Measurements from ENCODE around the gene PLAAT1. TPM values are rescaled to one million over a fixed set of nuclear protein-coding genes. Genes with fewer than 3 reads are reported as not detected.

The PLAAT1 gene
- total RNA-seq, 1 experiment from 2014 or later: not detected

GRCh38 chr3:193305356-193305755 is 64.3 kb downstream of the PLAAT1 start:
- Histone ChIP-seq H3K4me1 (replicated peaks; ENCODE audit: insufficient read depth) (no peaks in the 10 kb centered on the region), H3K36me3 (ENCODE audit: low read depth) (no peaks in the 10 kb centered on the region), H3F3A (ENCODE audit: insufficient read depth, low read depth) (no peaks in the 10 kb centered on the region), H2AFZ (no peak overlapping the region), H3K4me2 (no peak overlapping the region), H4K20me1 (ENCODE audit: insufficient read depth) (no peaks in the 10 kb centered on the region), H3K9me2 (ENCODE audit: insufficient read depth) (no peaks in the 10 kb centered on the region), H3K9me3 (ENCODE audit: insufficient read depth, low read depth) (no peaks in the 10 kb centered on the region), H3K27ac (no peak overlapping the region), H3K79me2 (ENCODE audit: low read depth) (no peaks in the 10 kb centered on the region), H3K4me3 (no peak overlapping the region), H3K27me3 (ENCODE audit: insufficient read depth, low read depth) (peaks cover 24% of the 10 kb centered on the region; the same call in 1 of the 2 replicates)
- TF ChIP-seq EZH2 (IDR thresholded peaks at IDR 0.05; ENCODE audit: low read depth) (no peak), CTCF (conservative IDR thresholded peaks at IDR 0.05) (no peak)
- intact Hi-C loops (cut with micrococcal nuclease; ENCODE audit: unreplicated experiment): no loop called here
- ChIA-PET CTCF (no interaction called here), POLR2A (ENCODE audit: unreplicated experiment) (no interaction called here)
- no peak for DNase-seq
- BruUV-seq (replicated peaks): no TSS peak

GRCh38 chr3:193310914-193311723 is 70.1 kb downstream of the PLAAT1 start:
- Histone ChIP-seq H3K27ac (no peak overlapping the region), H3K4me2 (no peak overlapping the region), H4K20me1 (ENCODE audit: insufficient read depth) (no peaks in the 10 kb centered on the region), H3K4me1 (replicated peaks; ENCODE audit: insufficient read depth) (no peaks in the 10 kb centered on the region), H3K36me3 (ENCODE audit: low read depth) (no peaks in the 10 kb centered on the region), H3K4me3 (no peak overlapping the region), H3K79me2 (ENCODE audit: low read depth) (no peaks in the 10 kb centered on the region), H3F3A (ENCODE audit: insufficient read depth, low read depth) (no peaks in the 10 kb centered on the region), H3K9me3 (ENCODE audit: insufficient read depth, low read depth) (no peaks in the 10 kb centered on the region), H2AFZ (no peak overlapping the region), H3K27me3 (ENCODE audit: insufficient read depth, low read depth) (peaks cover 17% of the 10 kb centered on the region; the same call in 1 of the 2 replicates), H3K9me2 (ENCODE audit: insufficient read depth) (no peaks in the 10 kb centered on the region)
- no peak for DNase-seq
- CTCF ChIA-PET: no interaction called here
- intact Hi-C loops (cut with micrococcal nuclease; ENCODE audit: unreplicated experiment): no loop called here
- no TSS peak for BruUV-seq (replicated peaks)
- POLR2A ChIA-PET (ENCODE audit: unreplicated experiment): no interaction called here
- TF ChIP-seq EZH2 (IDR thresholded peaks at IDR 0.05; ENCODE audit: low read depth) (no peak), CTCF (conservative IDR thresholded peaks at IDR 0.05) (no peak)

- H3K27ac ChIP-seq: no peak overlapping the region
Observed at GRCh38 chr3:193313061-193313958, 72.3 kb downstream of the PLAAT1 start.

More at GRCh38 chr3:193313061-193313958, 72.3 kb downstream of the PLAAT1 start:
- intact Hi-C loops (cut with micrococcal nuclease; ENCODE audit: unreplicated experiment): no loop called here
- Histone ChIP-seq H4K20me1 (ENCODE audit: insufficient read depth) (no peaks in the 10 kb centered on the region), H3K4me2 (no peak overlapping the region), H3K4me3 (no peak overlapping the region), H3F3A (ENCODE audit: insufficient read depth, low read depth) (no peaks in the 10 kb centered on the region), H3K9me3 (ENCODE audit: insufficient read depth, low read depth) (no peaks in the 10 kb centered on the region), H3K36me3 (ENCODE audit: low read depth) (no peaks in the 10 kb centered on the region), H3K27me3 (ENCODE audit: insufficient read depth, low read depth) (peaks cover 10% of the 10 kb centered on the region; the same call in 1 of the 2 replicates), H3K9me2 (ENCODE audit: insufficient read depth) (no peaks in the 10 kb centered on the region), H3K4me1 (replicated peaks; ENCODE audit: insufficient read depth) (no peaks in the 10 kb centered on the region), H3K79me2 (ENCODE audit: low read depth) (no peaks in the 10 kb centered on the region), H2AFZ (no peak overlapping the region)
- ChIA-PET POLR2A (ENCODE audit: unreplicated experiment) (no interaction called here), CTCF (no interaction called here)
- no peak for DNase-seq
- TF ChIP-seq CTCF (conservative IDR thresholded peaks at IDR 0.05) (no peak), EZH2 (IDR thresholded peaks at IDR 0.05; ENCODE audit: low read depth) (no peak)
- no TSS peak for BruUV-seq (replicated peaks)

Measured in PC-9 (cell line).